ENCODE data around the gene DNAAF1.
A peak's percentile ranks its signal among the peaks of the same experiment; 100 is the strongest.

DNAAF1 gene

GRCh38 chr16:84124257-84125073, 20.6 kb upstream of the DNAAF1 start:
- DNase-seq, result no peak

- no peak for DNase-seq
Observed at GRCh38 chr16:84131117-84131516, 14.0 kb upstream of the DNAAF1 start.

GRCh38 chr16:84132527-84133285, 12.4 kb upstream of the DNAAF1 start:
- DNase-seq, result no peak

GRCh38 chr16:84136331-84137125, 8.6 kb upstream of the DNAAF1 start:
- DNase-seq, result no peak

GRCh38 chr16:84137287-84137686, 7.8 kb upstream of the DNAAF1 start:
- no peak for DNase-seq

GRCh38 chr16:84137769-84138357, 7.2 kb upstream of the DNAAF1 start:
- no peak for DNase-seq

GRCh38 chr16:84138500-84138823, 6.6 kb upstream of the DNAAF1 start:
- DNase-seq, result no peak

- DNase-seq, result no peak
Observed at GRCh38 chr16:84138824-84139627, 6.1 kb upstream of the DNAAF1 start.

GRCh38 chr16:84139628-84140258, 5.4 kb upstream of the DNAAF1 start:
- DNase-seq, result no peak

- no peak for DNase-seq
Observed at GRCh38 chr16:84141143-84141670, 3.9 kb upstream of the DNAAF1 start.

GRCh38 chr16:84143081-84143480, 2.0 kb upstream of the DNAAF1 start:
- no peak for DNase-seq

- DNase-seq, result no peak
Observed at GRCh38 chr16:84143784-84144199, 1.3 kb upstream of the DNAAF1 start.

- peak; percentile 20 for DNase-seq
Observed at GRCh38 chr16:84144209-84144858, 774 bp upstream of the DNAAF1 start.

GRCh38 chr16:84150926-84151325, 5.8 kb downstream of the DNAAF1 start:
- no peak for DNase-seq

- no peak for DNase-seq
Observed at GRCh38 chr16:84153660-84154214, 8.6 kb downstream of the DNAAF1 start.

- no peak for DNase-seq
Observed at GRCh38 chr16:84155226-84155625, 10.1 kb downstream of the DNAAF1 start.

- DNase-seq, result no peak
Observed at GRCh38 chr16:84155771-84156170, 10.7 kb downstream of the DNAAF1 start.

GRCh38 chr16:84156342-84156784, 11.3 kb downstream of the DNAAF1 start:
- DNase-seq, result no peak

GRCh38 chr16:84159007-84159406, 13.9 kb downstream of the DNAAF1 start:
- no peak for DNase-seq

GRCh38 chr16:84159800-84160199, 14.7 kb downstream of the DNAAF1 start:
- DNase-seq, result no peak

GRCh38 chr16:84161037-84161436, 15.9 kb downstream of the DNAAF1 start:
- no peak for DNase-seq
